ENCODE data around the gene AGBL4. TPM values are rescaled to one million over a fixed set of nuclear protein-coding genes. Genes with fewer than 3 reads are reported as not detected.

AGBL4 gene
- total and polyA plus RNA-seq, 8 donors, result 0.32 to 1.3 (median 0.87) TPM

DNA sequence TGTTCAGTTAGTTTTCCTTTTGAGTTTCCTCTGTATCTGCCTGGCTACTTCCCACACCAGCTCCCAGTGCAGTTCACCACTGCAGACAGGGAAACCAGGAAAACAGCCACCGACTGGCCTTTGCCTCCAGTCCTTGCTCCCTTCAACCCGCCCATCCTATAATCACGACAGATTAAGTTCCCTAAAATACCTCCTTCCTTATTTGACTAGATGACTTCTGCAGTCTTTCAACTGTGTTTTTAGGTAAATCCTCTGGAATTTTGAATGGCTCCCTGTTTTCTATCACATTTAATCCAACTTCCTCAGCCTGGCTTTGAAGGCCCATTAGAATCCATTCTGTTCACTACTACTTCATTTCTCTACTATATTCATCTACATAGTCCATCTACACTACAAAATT is 1284.7 kb downstream of the AGBL4 start:
- intact Hi-C loops (cut with DNase I), result no loop called here
- DNase-seq (no peak), ATAC-seq (no peak)
- Histone ChIP-seq H3K27me3 (no peaks in the 10 kb centered on the region), H3K4me3 (no peak overlapping the region), H3K36me3 (peaks cover 0 to 18% of the 10 kb centered on the region in 2 donors), H3K4me1 (no peaks in the 10 kb centered on the region), H3K27ac (no peak overlapping the region), H3K9me3 (no peaks in the 10 kb centered on the region)
- no peak for TF ChIP-seq CTCF (IDR thresholded peaks at IDR 0.05)

GRCh38 chr1:48738356-48738755 is 1285.4 kb downstream of the AGBL4 start:
- no peak overlapping the region for H3K27ac ChIP-seq

DNA sequence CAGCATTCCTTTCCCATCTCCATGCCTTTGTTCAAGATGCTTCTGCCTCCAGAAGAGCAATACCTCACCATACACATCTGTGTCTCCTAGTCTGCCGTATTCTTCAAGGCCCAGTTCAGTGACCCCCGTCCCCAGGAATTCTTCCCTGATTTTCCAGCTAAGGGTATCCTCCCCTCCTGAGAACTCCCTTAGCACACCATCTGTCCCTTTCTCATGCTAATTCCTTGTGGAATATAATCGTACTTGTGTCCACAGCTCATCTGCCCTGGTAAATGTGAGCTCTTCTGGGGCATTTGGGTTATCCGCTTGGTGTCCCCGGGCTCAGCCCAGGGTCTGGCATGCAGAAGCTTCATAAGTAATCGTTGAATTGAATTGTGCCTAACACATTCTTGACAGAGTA is 1288.0 kb downstream of the AGBL4 start:
- no peak for TF ChIP-seq CTCF (IDR thresholded peaks at IDR 0.05)
- intact Hi-C loops (cut with DNase I), result no loop called here
- Histone ChIP-seq H3K4me3 (no peak overlapping the region), H3K27me3 (no peaks in the 10 kb centered on the region), H3K27ac (no peak overlapping the region), H3K9me3 (no peaks in the 10 kb centered on the region), H3K4me1 (no peaks in the 10 kb centered on the region), H3K36me3 (peaks cover 0 to 33% of the 10 kb centered on the region in 2 donors)
- DNase-seq (no peak), ATAC-seq (no peak)

More at GRCh38 chr1:48738356-48738755, 1285.4 kb downstream of the AGBL4 start:
- H3K27me3 ChIP-seq, result no peaks in the 10 kb centered on the region
- no peaks in the 10 kb centered on the region for H3K9me3 ChIP-seq
- ATAC-seq (no peak), DNase-seq (no peak)
- peaks cover 0 to 24% of the 10 kb centered on the region in 2 donors for H3K36me3 ChIP-seq
- TF ChIP-seq CTCF (IDR thresholded peaks at IDR 0.05), result no peak
- H3K4me1 ChIP-seq, result no peaks in the 10 kb centered on the region
- H3K4me3 ChIP-seq, result no peak overlapping the region
- intact Hi-C loops (cut with DNase I), result no loop called here

DNA sequence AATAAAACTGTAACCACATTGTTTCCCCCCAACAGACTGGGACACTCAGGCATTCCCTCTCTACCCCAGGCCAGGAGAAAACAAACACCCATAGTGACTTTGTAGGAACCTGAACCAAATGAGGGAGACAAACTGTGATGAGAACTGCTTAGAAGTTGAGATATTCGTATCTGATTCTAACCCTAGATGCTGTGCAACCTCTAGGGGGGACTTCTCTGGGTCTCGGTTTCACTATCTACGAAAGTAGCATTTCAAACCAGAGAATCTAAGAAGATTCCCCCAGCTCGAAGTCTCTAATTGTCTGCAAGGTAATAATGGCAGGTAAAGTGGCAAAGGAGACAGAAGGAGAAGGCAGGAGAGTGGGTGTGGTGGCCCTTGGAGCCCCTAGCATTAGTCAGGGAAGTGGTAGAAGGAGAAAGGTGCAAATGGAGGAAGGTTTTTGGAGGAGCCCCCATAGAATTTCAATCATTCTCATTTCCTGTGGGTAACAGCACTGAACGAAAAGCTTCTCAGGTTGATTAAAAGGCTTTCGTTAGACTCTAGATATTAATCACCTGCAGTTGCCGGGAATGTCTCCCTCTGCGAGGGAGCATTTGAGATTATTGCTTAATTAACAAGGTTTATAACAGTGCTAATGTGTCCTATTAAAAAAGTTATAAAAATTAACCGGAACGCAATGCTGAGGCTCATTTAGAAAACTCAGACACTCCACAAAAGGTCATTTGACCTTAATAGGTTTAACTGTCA is 1293.4 kb downstream of the AGBL4 start:
- Histone ChIP-seq H3K27me3 (no peaks in the 10 kb centered on the region), H3K4me1 (no peaks in the 10 kb centered on the region), H3K36me3 (peaks cover 0 to 27% of the 10 kb centered on the region in 2 donors), H3K27ac (no peak overlapping the region), H3K4me3 (no peak overlapping the region), H3K9me3 (no peaks in the 10 kb centered on the region)
- DNase-seq (no peak), ATAC-seq (no peak)
- intact Hi-C loops (cut with DNase I), result no loop called here
- TF ChIP-seq CTCF (IDR thresholded peaks at IDR 0.05), result no peak

DNA sequence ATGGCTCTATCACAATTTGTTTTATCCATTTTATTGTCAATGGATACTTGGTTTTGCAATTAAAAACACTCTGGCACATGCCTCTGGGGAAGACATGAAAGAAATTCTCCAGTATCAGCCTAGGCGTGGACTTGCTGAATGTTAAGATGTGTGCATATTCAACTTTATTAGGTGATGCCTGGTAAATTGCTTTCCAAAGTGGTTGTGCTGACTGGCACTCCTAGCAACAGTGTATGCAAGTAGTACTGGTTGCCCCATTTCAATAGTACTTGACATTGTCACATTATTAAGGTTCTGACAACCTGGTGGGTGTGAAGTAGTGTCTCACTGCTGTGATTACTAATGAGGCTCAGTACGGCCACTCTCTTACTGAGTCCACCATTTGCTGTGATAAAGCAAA is 1295.2 kb downstream of the AGBL4 start:
- Histone ChIP-seq H3K4me1 (no peaks in the 10 kb centered on the region), H3K27me3 (no peaks in the 10 kb centered on the region), H3K36me3 (peaks cover 0 to 11% of the 10 kb centered on the region in 2 donors), H3K9me3 (no peaks in the 10 kb centered on the region), H3K27ac (no peak overlapping the region), H3K4me3 (no peak overlapping the region)
- DNase-seq, result no peak
- ATAC-seq, result peak; percentile 92
- no peak for TF ChIP-seq CTCF (IDR thresholded peaks at IDR 0.05)
- intact Hi-C loops (cut with DNase I), result no loop called here
